ENCODE measurements around the gene MCUB.

Gene MCUB

GRCh38 chr4:109729117-109729717 is 169.2 kb downstream of the MCUB start:
- Histone ChIP-seq H3K9me3 (no peaks in the 10 kb centered on the region), H3K4me3 (ENCODE audit: low read depth in 1 of 2, low read length in 1 of 2) (peak overlapping the region; percentile 76 to 83), H3K36me3 (no peaks in the 10 kb centered on the region), H3K4me1 (ENCODE audit: control insufficient read depth in 1 of 2, insufficient read depth in 1 of 2, low read depth in 1 of 2, low read length in 1 of 2) (peaks cover 15 to 17% of the 10 kb centered on the region in 2 experiments), H3K27ac (no peak overlapping the region), H3K27me3 (peaks cover 29% of the 10 kb centered on the region)
- TF ChIP-seq CTCF (IDR thresholded peaks at IDR 0.05) = no peak

GRCh38 chr4:109729718-109730618 is 169.9 kb downstream of the MCUB start, which contains the start of gene PLA2G12A:
TSS of gene PLA2G12A (minus strand) at chr4:109730070. CDS start at chr4:109729809, 261 bp downstream.
- H3K4me3 ChIP-seq (ENCODE audit: low read depth in 1 of 2, low read length in 1 of 2) = peak within 1 kb of the TSS; percentile 76 to 83
- H3K27me3 ChIP-seq = peaks cover 29% of the 10 kb centered on the region
- H3K27ac ChIP-seq = peak within 1 kb of the TSS; percentile 59
- H3K36me3 ChIP-seq = no peaks in the 10 kb centered on the region
- peaks cover 15 to 17% of the 10 kb centered on the region in 2 experiments for H3K4me1 ChIP-seq (ENCODE audit: control insufficient read depth in 1 of 2, insufficient read depth in 1 of 2, low read depth in 1 of 2, low read length in 1 of 2)
- H3K9me3 ChIP-seq = no peaks in the 10 kb centered on the region
- TF ChIP-seq CTCF (IDR thresholded peaks at IDR 0.05) = no peak

- H3K27ac ChIP-seq = peak overlapping the region; percentile 59
- H3K36me3 ChIP-seq = no peaks in the 10 kb centered on the region
- H3K4me1 ChIP-seq (ENCODE audit: control insufficient read depth in 1 of 2, insufficient read depth in 1 of 2, low read depth in 1 of 2, low read length in 1 of 2) = peaks cover 15 to 17% of the 10 kb centered on the region in 2 experiments
- peaks cover 29% of the 10 kb centered on the region for H3K27me3 ChIP-seq
- no peaks in the 10 kb centered on the region for H3K9me3 ChIP-seq
- TF ChIP-seq CTCF (IDR thresholded peaks at IDR 0.05) = no peak
- peak overlapping the region; percentile 76 to 83 for H3K4me3 ChIP-seq (ENCODE audit: low read depth in 1 of 2, low read length in 1 of 2)
Observed at GRCh38 chr4:109730619-109731545, 170.8 kb downstream of the MCUB start.

- Histone ChIP-seq H3K36me3 (no peaks in the 10 kb centered on the region), H3K4me1 (ENCODE audit: control insufficient read depth in 1 of 2, insufficient read depth in 1 of 2, low read depth in 1 of 2, low read length in 1 of 2) (peaks cover 14 to 15% of the 10 kb centered on the region in 2 experiments), H3K27me3 (peaks cover 21% of the 10 kb centered on the region), H3K9me3 (no peaks in the 10 kb centered on the region), H3K4me3 (ENCODE audit: low read depth in 1 of 2, low read length in 1 of 2) (no peak overlapping the region), H3K27ac (no peak overlapping the region)
- TF ChIP-seq CTCF (IDR thresholded peaks at IDR 0.05) = no peak
Observed at GRCh38 chr4:109733728-109734127, 173.7 kb downstream of the MCUB start.
